ENCODE data around the gene ATG7. TPM values are rescaled to one million over a fixed set of nuclear protein-coding genes. Genes with fewer than 3 reads are reported as not detected.
"Not testable (repeated sequence)": the region's sequence is repeated elsewhere in the genome, so short reads cannot be mapped to it uniquely, and the experiment has no call there.

ATG7 gene
- total RNA-seq, 1 experiment from 2014 or later: 59.1 TPM

GRCh38 chr3:11507719-11508118 lies 235.5 kb downstream of the ATG7 start:
- peak; percentile 85 for DNase-seq (ENCODE audit: low spot score)

DNA sequence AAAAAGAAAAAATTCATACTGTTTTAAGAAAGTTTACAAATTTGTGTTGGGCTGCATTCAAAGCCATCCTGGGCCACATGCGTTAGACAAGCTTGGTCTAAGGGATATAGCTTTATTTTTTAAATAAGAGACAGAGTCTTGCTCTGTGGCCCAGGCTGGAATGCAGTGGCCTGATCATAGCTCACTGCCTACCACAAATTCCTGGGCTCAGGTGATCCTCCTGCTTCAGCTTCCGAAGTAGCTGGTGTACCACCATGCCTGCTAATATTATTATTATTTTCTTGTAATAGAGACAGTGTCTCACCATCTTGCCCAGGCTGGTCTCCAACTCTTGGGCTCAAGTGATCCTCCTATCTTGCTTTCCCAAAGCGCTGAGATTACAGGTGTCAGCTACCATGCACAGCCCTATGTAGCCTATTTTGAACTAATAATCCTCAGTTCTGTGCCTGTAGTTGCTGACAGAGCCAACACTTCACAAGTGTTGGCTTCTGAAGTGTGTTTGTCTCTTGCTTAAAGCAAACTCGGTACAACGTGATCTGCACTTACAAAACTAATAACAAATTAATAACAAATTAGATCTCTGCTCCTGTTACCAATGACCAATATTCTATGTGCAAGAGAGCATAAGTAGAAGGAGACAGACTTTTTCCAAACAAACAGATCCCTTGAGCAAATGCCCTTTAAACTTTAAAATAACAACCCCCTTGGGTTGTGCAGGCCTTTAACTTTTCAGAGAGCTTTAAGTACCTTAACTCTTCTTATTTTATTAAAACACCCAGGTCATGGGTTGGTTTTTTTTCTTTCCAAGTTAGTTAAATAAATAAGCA lies 236.4 kb downstream of the ATG7 start:
- DNase-seq (ENCODE audit: low spot score): no peak

GRCh38 chr3:11509173-11510000 lies 237.2 kb downstream of the ATG7 start:
- peak; percentile 97 for DNase-seq (ENCODE audit: low spot score)

GRCh38 chr3:11510001-11510340 lies 237.8 kb downstream of the ATG7 start:
- no peak for DNase-seq (ENCODE audit: low spot score)

GRCh38 chr3:11510356-11510755 lies 238.2 kb downstream of the ATG7 start:
- DNase-seq (ENCODE audit: low spot score): no peak

- not testable (repeated sequence) for DNase-seq (ENCODE audit: low spot score)
Observed at GRCh38 chr3:11511606-11512005, 239.4 kb downstream of the ATG7 start.

- DNase-seq (ENCODE audit: low spot score): not testable (repeated sequence)
Observed at GRCh38 chr3:11513125-11513816, 241.1 kb downstream of the ATG7 start.

DNA sequence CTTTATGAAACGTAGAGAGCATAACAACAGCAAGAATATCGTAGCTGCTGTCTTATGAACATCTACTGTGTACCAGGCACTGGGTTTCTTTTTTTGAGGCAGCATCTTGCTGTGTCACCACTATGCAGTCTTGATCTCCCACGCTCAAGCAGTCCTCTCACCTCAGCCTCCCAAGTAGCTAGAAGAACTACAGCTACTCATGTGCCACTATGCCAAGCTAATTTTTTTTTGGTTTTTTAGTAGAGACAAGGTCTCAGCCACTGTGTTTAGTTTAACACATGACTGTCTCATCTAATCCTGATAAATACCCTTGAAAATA lies 241.6 kb downstream of the ATG7 start:
- no peak for DNase-seq (ENCODE audit: low spot score)

DNA sequence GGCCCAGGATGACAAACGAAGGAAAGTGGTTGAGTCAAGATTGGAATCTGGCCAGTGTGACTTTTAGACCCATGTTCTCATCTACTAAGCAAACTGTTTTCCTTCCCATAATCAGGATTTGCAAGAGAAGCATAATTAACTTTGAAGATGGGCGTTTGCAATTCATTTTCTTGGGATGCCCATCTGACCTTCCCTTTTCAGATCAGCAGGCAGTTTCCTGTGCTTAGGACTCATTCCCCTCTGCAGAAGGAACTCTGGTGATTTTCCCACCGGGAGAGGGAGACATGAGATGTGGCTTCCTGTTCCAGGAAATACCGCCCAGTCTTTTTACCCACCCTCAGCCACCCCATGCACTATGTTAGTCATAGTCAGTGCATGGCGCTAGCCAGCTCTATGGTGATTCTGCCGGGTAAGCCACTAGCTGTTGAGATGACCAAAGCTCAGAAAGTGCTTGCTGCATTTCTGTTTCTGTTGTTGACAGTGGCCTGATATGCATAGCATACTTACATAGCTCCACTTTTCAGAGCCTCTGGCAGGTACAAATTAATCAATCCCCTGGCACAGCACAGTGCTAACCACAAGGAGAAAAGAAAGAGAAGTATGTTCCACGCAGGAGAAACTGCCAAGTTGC lies 242.1 kb downstream of the ATG7 start:
- peak; percentile 72 for DNase-seq (ENCODE audit: low spot score)

- no peak for DNase-seq (ENCODE audit: low spot score)
Observed at GRCh38 chr3:11517601-11518000, 245.4 kb downstream of the ATG7 start.

- DNase-seq (ENCODE audit: low spot score): no peak
Observed at GRCh38 chr3:11521167-11521566, 249.0 kb downstream of the ATG7 start.

DNA sequence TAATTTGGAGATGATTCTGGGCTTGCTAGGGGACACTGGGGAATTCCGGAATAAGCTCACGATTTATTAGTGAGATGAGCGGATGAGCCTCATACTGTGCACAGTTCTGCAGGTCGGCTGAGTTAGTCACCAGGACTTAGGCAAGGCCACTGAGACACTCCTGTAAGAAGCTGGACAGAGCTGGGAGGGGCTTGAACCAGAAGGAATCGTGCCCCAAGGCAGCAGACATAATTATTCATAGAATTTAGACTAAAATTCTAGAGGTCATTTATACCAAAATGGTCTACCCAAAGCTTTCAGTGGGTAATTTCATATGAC lies 250.2 kb downstream of the ATG7 start:
- no peak for DNase-seq (ENCODE audit: low spot score)

GRCh38 chr3:11522953-11523571 lies 250.9 kb downstream of the ATG7 start:
- DNase-seq (ENCODE audit: low spot score): no peak

DNA sequence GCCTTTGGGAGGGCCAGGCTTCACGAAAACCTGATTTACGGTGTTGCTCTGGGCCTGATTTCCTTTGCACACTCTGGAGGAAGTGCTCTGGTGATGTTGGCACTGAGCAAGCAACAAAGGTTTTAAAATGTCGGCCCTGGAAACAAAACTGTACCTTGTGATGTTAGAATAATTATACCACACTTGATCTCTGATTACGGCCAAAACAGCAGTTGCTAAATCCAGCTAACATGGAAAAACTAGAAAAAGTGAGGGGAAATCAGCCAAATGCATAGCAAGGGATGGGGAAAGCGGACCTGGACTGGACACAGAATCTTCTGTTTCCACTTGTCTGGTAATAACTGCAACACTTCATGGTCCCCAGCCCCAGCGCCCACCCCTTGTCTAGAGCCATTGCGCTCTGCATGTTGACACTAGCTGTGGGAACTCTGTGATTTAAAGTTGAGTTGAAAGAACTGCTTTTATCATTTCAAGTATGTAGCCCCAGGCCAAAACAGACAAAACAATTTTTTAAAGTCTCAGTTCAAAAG lies 251.4 kb downstream of the ATG7 start:
- DNase-seq (ENCODE audit: low spot score): no peak

DNA sequence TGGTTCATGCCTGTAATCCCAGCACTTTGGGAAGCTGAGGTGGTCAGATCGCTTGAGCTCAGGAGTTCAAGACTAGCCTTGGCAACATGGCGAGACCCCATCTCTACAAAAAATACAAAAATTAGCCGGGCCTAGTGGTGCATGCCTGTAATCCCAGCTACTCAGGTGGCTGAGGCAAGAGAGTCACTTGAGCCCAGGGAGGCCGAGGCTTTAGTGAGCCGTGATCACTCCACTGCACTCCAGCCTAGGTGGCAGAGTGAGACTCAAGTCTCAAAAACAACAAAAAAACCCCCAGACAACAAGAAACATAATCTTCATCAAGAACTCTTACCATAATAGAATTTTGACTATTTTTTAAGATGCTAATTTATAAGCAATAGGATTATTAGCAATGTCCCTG lies 253.9 kb downstream of the ATG7 start:
- not testable (repeated sequence) for DNase-seq (ENCODE audit: low spot score)

DNA sequence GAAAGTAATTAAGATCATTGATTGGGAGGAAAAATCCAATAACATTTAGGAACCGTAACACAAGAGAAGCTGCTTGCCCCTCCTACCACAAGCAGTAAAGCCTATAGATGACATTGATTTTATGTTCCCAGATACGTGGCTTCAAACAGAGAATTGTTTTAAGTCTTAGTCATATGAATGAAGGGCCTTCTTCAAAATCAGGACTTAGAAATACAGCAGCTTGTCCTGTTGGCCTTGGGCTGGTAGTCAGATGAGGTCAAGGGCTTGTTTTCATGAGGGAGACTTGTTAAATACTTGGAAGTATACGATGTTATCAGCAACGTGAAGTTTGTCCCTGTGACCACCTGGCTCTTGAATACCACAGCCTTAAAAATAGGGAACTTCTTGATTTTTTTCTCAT lies 257.1 kb downstream of the ATG7 start:
- DNase-seq (ENCODE audit: low spot score): no peak

DNA sequence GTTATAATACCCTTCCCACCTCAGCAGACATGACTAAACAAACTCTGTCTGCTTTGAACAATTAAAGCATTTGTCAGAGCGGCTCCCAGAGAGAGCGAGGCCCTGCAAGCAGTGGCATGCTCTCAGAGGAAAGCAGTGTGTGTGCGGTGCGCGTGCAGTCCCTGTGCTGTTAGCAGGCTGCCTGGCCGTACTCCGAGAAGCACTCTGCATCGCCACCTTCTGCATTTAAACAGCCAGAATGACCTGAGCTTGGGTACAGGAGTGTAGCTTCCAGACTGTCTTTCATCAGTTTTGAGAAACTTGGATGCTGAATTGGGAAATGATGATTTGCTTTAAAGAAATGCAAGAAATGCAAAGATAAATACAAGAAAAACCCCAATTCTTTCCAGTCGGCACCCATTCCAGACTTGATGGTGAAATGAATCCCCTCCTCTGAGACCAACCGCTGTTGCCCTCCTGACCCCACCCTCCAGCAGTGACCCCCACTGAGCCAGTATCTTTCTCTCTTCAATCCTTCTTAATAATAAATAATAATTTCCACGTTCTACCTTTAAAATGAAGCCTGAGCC lies 258.0 kb downstream of the ATG7 start:
- no peak for DNase-seq (ENCODE audit: low spot score)

DNA sequence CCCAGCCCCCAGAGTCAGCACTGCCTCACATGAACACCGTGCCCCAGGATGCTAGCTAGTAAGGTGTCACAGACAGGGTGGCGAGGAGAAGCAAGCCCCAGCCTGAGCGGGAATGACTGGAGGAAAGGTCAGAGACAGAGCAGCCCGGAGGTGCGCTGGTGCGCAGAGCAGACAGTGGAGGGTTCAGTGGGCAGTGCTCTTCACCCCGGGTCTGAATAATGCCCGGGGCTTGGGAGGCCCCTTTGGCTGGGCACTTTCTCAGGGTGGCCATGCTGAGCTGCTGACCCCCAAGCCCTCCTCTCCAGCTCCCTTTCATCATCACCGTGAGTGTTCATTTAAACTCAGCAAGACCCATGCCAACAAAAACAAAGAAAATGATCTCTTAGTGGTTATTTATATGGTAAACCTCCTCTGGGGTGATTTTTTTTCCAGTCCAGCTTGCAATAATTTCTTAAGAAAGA lies 260.8 kb downstream of the ATG7 start:
- no peak for DNase-seq (ENCODE audit: low spot score)

GRCh38 chr3:11534011-11534792 lies 262.0 kb downstream of the ATG7 start:
- no peak for DNase-seq (ENCODE audit: low spot score)

DNA sequence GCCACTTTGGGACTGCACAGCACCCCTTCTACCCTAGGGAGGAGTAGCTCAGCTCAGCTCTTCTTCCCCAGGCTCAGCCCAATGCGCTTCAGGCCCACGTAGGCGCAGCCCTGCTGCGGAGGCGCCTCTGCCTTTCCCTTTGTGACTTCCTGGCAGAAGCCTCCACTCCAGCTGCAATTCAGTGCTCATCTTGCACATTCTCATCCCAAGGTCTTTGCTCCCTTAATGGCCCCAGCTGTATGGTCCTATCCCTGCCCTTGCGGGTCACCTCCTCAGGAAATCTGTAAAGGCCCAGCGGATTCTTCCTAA lies 262.6 kb downstream of the ATG7 start:
- DNase-seq (ENCODE audit: low spot score): no peak

Data from H4 (cell line).